Endothelial cell of umbilical vein (primary cell): ENCODE results near the gene TPPP2. TPM values are rescaled to one million over a fixed set of nuclear protein-coding genes. Genes with fewer than 3 reads are reported as not detected.
A peak's percentile ranks its signal among the peaks of the same experiment; 100 is the strongest.
"Not testable (repeated sequence)": the region's sequence is repeated elsewhere in the genome, so short reads cannot be mapped to it uniquely, and the experiment has no call there.

Source experiments
- BruUV-seq: library from RNA; stranded (reverse); fragments of 400-500 nt; replicated peaks from 2 replicates; lab custom pipeline; 2021; lab: Mats Ljungman, UMichigan
- CTCF ChIA-PET: fragments of 300-600, 350-600 bp; sonication (Branson Sonifier 250); formaldehyde crosslinking; loops from one replicate; lab custom pipeline; 2021; ENCODE audit warnings: antibody characterized with exemption, inconsistent platforms; lab: Charles Lee
- POLR2A ChIA-PET: fragments of 300-600, 350-600 bp; sonication (Branson Sonifier 250); formaldehyde crosslinking; loops from one replicate; lab custom pipeline; 2021; ENCODE audit warnings: antibody characterized with exemption, inconsistent platforms; lab: Charles Lee
- DNase-seq: peaks from one replicate; pipeline ENCODE4 v3.0.0-alpha.2; 2011; ENCODE audit warnings: low read depth, low spot score
- FAIRE-seq: peaks from 2 replicates; lab custom pipeline; 2011; peaks lifted over from hg19 to GRCh38; lab: Jason Lieb, UNC
- H2AFZ ChIP-seq: 2 replicates; pipeline ENCODE4 v1.6.0; 2012; ENCODE audit warnings: low read depth, low read length, control low read depth, inconsistent platforms
- H3K27ac ChIP-seq: 2 replicates; pipeline ENCODE4 v1.5.1; 2011; ENCODE audit warnings: low read depth, mild to moderate bottlenecking, control low read depth, low read length, moderate library complexity; ENCODE audit not compliant: insufficient read depth
- H3K27me3 ChIP-seq, 2 experiments: 2 replicates each; pipeline versions ENCODE4 v1.6.0 to v1.6.1; 2011; ENCODE audit warnings: low read length in 2 of 2, mixed read lengths in 1 of 2; ENCODE audit not compliant: control insufficient read depth in 2 of 2, insufficient read depth in 2 of 2
- H3K36me3 ChIP-seq, 2 experiments: 2 replicates in 1 of 2; 3 replicates in 1 of 2; pipeline ENCODE4 v1.5.1; 2011; ENCODE audit warnings: low read length in 2 of 2, mild to moderate bottlenecking in 1 of 2, moderate library complexity in 1 of 2; ENCODE audit not compliant: control insufficient read depth in 2 of 2, insufficient read depth in 2 of 2; ENCODE audit errors: extremely low read depth in 1 of 2
- H3K4me1 ChIP-seq: 3 replicates; pipeline ENCODE4 v1.5.1; 2011; ENCODE audit warnings: mild to moderate bottlenecking, low read length; ENCODE audit not compliant: control insufficient read depth, insufficient read depth; ENCODE audit errors: extremely low read depth
- H3K4me2 ChIP-seq: 2 replicates; pipeline ENCODE4 v1.6.1; 2011; ENCODE audit warnings: low read length, control low read depth, mixed read lengths; ENCODE audit not compliant: insufficient read depth
- H3K4me3 ChIP-seq, 3 experiments: fragments of 200-600 bp in 1 of 3; sonication (generic), shearing (Covaris generic) in 1 of 3; replicated peaks in 1 of 3; 2 replicates each; pipeline ENCODE4 v1.5.1; 2011 to 2016; ENCODE audit warnings: control low read depth in 3 of 3, low read length in 3 of 3, mild to moderate bottlenecking in 2 of 3, inconsistent platforms in 1 of 3, low read depth in 1 of 3, moderate library complexity in 1 of 3; ENCODE audit not compliant: insufficient read depth in 1 of 3
- H3K79me2 ChIP-seq: 2 replicates; pipeline ENCODE4 v1.6.0; 2012; ENCODE audit warnings: low read length, inconsistent platforms; ENCODE audit not compliant: control insufficient read depth, insufficient read depth
- H3K9ac ChIP-seq: replicated peaks from 2 replicates; pipeline ENCODE3; 2011; ENCODE audit warnings: low read length, control low read depth; ENCODE audit not compliant: insufficient read depth; ENCODE audit errors: extremely low read depth
- H3K9me1 ChIP-seq: replicated peaks from 3 replicates; pipeline ENCODE4 v1.6.0; 2011; ENCODE audit warnings: mild to moderate bottlenecking, low read length; ENCODE audit not compliant: control insufficient read depth, insufficient read depth; ENCODE audit errors: extremely low read depth
- H3K9me3 ChIP-seq: replicated peaks from 2 replicates; pipeline ENCODE4 v1.5.1; 2012; ENCODE audit warnings: low read length, inconsistent platforms; ENCODE audit not compliant: control insufficient read depth, insufficient read depth
- H4K20me1 ChIP-seq: replicated peaks from 2 replicates; pipeline ENCODE3; 2011; ENCODE audit warnings: mild to moderate bottlenecking, low read length; ENCODE audit not compliant: control insufficient read depth, insufficient read depth; ENCODE audit errors: extremely low read depth
- CTCF ChIP-seq, 2 donors: IDR thresholded peaks; 1 replicate in 1 of 2; 2 replicates in 1 of 2; pipeline ENCODE4 v1.5.1; 2011; ENCODE audit warnings: low read length in 2 of 2, mild to moderate bottlenecking in 2 of 2, moderate library complexity in 2 of 2, control low read depth in 1 of 2, inconsistent platforms in 1 of 2, low read depth in 1 of 2; ENCODE audit not compliant: insufficient read depth in 1 of 2; ENCODE audit errors: extremely low read depth in 1 of 2
- EZH2 ChIP-seq: IDR thresholded peaks from 2 replicates; pipeline ENCODE4 v1.6.1; 2012; ENCODE audit warnings: borderline replicate concordance, low read depth, mild to moderate bottlenecking, moderate library complexity, low read length, inconsistent platforms; ENCODE audit not compliant: severe bottlenecking
- MYC ChIP-seq: IDR thresholded peaks from one replicate; pipeline ENCODE4 v1.6.1; 2011; ENCODE audit warnings: mild to moderate bottlenecking, low read depth, low read length
- POLR2A ChIP-seq: IDR thresholded peaks from 2 replicates; pipeline ENCODE4 v1.6.1; 2012; ENCODE audit warnings: low read depth, mild to moderate bottlenecking, control low read depth, low read length
- dilution Hi-C: fragments of 300-500 bp; cut with MboI; formaldehyde crosslinking; loops from one replicate; pipeline ENCODE4 v1.15.0; 2019; ENCODE audit warnings: low sequenced_read_pairs; ENCODE audit not compliant: extremely low pct_ligation_motif_present
- intact Hi-C: fragments of 100-400 bp; cut with micrococcal nuclease; formaldehyde crosslinking; loops from one replicate; pipeline ENCODE4 v1.10.0; 2022
- polyA plus RNA-seq, 4 experiments: library from polyadenylated mRNA; depleted of rRNA in 3 of 4; stranded (reverse) in 3 of 4; unstranded in 1 of 4; fragments of >200 nt; gene quantifications; 2 replicates each; pipeline versions ENCODE4 v1.2.1 to v1.2.3, GENCODE V29; 2011 to 2012; ENCODE audit warnings: missing spikeins in 1 of 4
- total RNA-seq: library from RNA; stranded (reverse); gene quantifications from 2 replicates; pipeline ENCODE4 v1.2.3, GENCODE V29; 2021

TPPP2 gene
- total and polyA plus RNA-seq, 2 donors (not counting 3 experiments of a cell fraction or from before 2014, with no cell fraction given) = not detected

DNA sequence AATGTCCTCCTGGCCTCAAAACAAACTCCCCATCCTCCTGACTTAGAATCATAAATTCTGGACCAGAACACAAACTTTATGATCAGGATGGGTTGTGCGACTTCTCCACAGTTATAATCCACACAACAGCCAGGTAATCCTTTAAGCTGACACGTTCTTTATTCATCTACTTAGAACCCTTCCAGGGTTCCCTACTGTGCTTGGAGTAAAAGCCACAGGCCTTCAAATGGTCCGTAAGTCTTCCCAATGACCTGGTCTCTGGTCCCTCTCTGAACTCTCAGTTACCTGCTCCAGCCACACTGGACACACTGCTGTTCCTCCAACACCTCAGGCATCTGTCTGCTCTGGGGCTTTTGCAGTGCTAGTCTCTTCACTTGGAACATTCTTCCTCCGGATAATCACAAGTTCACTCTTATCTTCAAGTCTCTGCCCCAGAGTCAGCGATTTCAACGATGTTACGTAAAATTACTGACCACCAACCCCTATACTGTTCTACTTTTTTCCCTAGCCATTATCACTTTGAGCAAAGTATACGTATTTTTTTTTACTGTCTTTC, 10.4 kb downstream of the TPPP2 start:
- H4K20me1 ChIP-seq = no peaks in the 10 kb centered on the region
- dilution Hi-C loops = no loop called here

DNA sequence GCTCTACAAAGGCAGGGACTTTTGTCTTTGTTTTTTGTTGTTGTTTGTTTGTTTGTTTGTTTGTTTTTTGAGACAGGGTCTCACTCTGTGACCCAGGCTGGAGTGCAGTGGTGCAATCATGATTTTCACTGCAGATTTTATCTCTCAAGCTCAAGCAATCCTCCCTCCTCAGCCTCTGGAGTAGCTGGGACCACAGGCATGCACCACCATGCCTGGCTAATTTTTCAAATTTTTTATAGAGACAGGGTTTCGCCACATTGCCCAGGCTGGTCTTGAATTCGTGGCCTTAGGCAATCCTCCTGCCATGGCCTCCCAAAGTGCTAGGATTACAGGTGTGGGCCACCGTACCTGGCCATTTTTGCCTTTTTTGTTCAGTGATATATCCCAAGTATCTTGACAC, 10.9 kb downstream of the TPPP2 start:
- H3K9ac ChIP-seq, H3K79me2 ChIP-seq, H3K9me1 ChIP-seq, H4K20me1 ChIP-seq, H3K4me3 ChIP-seq, H2AFZ ChIP-seq, H3K36me3 ChIP-seq, H3K4me2 ChIP-seq, BruUV-seq, DNase-seq, H3K4me1 ChIP-seq, dilution Hi-C loops, POLR2A ChIA-PET, H3K27ac ChIP-seq, H3K9me3 ChIP-seq: not testable (repeated sequence)
- H3K27me3 ChIP-seq = peaks cover 10 to 16% of the 10 kb centered on the region in 2 experiments
- peak; percentile 24 for FAIRE-seq
- intact Hi-C loops = loop anchor here (1.0 to 2.0 kb wide), 2 partner anchors 27 to 184 kb away; no protein-coding TSS in a partner anchor
- CTCF ChIA-PET = interaction anchor here (0.7 to 7.0 kb wide), 13 partner anchors 13 to 183 kb away, joined by 3 to 214 read pairs (median 5); partner anchors contain the start of genes RNASE8 and SLC39A2

More for the DNA sequence above, 10.4 kb downstream of the TPPP2 start:
- Histone ChIP-seq H3K4me2 (no peak overlapping the region), H3K36me3 (no peaks in the 10 kb centered on the region), H3K4me3 (no peak overlapping the region), H3K4me1 (peaks cover 4% of the 10 kb centered on the region), H2AFZ (no peak overlapping the region), H3K27me3 (peaks cover 12 to 13% of the 10 kb centered on the region in 2 experiments), H3K9me1 (no peaks in the 10 kb centered on the region), H3K27ac (no peak overlapping the region), H3K9me3 (no peaks in the 10 kb centered on the region), H3K79me2 (no peaks in the 10 kb centered on the region), H3K9ac (no peak overlapping the region)
- FAIRE-seq (no peak), DNase-seq (no peak)
- ChIA-PET CTCF (interaction anchor here (0.6 to 7.0 kb wide), 22 partner anchors 9 to 375 kb away, joined by 3 to 214 read pairs (median 4); partner anchors contain the start of genes RNASE8 and SLC39A2), POLR2A (no interaction called here)
- intact Hi-C loops = loop anchor here (1.0 to 2.0 kb wide), 2 partner anchors 26 to 184 kb away; no protein-coding TSS in a partner anchor
- no TSS peak for BruUV-seq
- TF ChIP-seq MYC (no peak), EZH2 (peak; percentile 5), POLR2A (no peak), CTCF (IDR thresholded peaks at IDR 0.05; ENCODE audit: extremely low read depth in 1 of 2, insufficient read depth in 1 of 2, low read depth in 1 of 2, low read length in 2 of 2) (no peak)
